D721Med (cell line): ENCODE results near the gene ADAMTSL1.

ENCODE experiments used
- DNase-seq: peaks from one replicate; pipeline ENCODE4 v3.0.0; 2011; ENCODE audit warnings: low spot score; ENCODE audit not compliant: insufficient read length
- FAIRE-seq: peaks from 2 replicates; lab custom pipeline; 2011; peaks lifted over from hg19 to GRCh38; lab: Jason Lieb, UNC
- TF ChIP-seq, protein P1 (sequence below): IDR thresholded peaks from 2 replicates; pipeline ENCODE4 v1.5.1; 2012; ENCODE audit warnings: mild to moderate bottlenecking, control low read depth; ENCODE audit not compliant: insufficient read depth; ENCODE audit errors: missing control alignments

ADAMTSL1 gene

DNA sequence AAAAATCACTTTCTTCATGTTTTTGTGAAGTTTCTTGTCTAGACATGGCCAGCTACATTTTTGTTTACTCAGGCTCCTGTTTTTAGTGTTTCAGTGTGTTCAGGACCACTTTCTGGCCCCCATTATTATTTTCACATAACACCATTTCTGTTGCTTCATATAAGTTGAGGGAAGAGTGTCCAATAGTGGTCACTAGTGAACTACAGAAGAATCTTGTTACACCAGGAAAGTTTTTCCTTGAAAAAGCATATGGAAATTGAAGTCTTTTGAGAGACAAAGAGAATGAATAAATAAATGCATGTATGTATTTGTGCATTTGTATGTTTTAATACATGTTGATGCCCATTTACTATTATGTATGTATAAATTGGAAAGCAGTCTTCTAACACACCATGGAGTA is 3.8 kb downstream of the ADAMTSL1 start:
- DNase-seq, result no peak
- TF ChIP-seq, protein P1, sequence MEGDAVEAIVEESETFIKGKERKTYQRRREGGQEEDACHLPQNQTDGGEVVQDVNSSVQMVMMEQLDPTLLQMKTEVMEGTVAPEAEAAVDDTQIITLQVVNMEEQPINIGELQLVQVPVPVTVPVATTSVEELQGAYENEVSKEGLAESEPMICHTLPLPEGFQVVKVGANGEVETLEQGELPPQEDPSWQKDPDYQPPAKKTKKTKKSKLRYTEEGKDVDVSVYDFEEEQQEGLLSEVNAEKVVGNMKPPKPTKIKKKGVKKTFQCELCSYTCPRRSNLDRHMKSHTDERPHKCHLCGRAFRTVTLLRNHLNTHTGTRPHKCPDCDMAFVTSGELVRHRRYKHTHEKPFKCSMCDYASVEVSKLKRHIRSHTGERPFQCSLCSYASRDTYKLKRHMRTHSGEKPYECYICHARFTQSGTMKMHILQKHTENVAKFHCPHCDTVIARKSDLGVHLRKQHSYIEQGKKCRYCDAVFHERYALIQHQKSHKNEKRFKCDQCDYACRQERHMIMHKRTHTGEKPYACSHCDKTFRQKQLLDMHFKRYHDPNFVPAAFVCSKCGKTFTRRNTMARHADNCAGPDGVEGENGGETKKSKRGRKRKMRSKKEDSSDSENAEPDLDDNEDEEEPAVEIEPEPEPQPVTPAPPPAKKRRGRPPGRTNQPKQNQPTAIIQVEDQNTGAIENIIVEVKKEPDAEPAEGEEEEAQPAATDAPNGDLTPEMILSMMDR, result no peak
- FAIRE-seq, result no peak

DNA sequence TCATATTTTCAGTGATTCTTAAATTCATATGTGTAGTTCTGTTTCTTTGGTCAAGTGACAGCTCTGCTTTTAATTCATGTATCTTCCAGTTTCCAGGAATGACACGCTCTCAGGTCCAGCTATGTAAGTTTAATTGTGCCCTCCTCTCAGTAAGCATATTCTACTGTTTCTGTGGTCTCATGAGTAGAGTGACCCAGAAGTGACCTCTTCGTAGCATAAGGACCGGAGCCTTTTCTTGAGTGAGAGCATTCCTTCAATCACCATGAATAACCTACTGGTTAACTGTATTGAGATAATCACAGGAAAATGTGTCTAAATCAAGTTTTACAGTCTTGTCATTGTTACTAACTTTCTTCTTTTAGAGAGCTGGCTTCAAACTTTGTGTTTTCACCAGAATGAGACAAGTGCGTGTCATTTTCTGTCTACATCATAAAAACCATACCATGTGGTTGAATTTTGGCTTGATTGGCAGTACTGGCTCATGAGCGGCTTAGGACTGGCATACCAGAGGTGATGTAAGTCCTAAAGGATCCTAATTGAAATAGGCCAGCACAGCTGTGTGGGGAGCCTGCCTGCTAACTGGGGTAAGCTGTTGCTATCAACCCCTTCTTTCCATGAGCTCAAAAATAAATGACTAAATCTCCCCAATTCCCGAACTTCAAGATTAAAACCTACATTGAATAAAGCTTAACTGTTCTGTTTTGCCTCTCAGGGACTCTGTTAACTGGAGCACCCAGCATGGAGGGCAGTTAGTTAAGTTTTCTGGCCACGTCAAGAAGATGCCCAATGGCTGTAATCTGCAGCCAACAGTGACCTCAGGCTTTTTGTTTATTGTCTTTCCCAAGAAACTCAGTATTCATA is 4.8 kb downstream of the ADAMTSL1 start:
- TF ChIP-seq, protein P1, result no peak
- FAIRE-seq, result no peak
- no peak for DNase-seq

DNA sequence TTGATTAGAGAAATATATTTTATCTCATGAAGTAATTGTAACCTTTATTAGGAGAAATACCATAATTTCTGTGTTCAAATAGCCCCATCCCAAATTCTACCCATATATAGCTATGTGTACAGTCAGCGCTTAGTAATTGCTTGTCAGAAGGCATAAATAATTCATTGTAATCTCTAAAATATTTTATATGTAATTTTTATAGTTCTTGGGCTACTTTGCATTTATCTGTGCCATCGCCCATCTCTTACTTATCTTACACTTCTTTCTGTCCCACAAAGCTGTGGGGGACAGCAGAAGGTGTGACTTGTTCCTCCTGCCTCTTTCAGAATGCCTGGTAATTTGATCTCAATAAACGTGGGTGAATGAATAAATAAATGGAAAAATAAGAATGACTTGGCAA is 5.5 kb downstream of the ADAMTSL1 start:
- DNase-seq (no peak), FAIRE-seq (no peak)
- TF ChIP-seq, protein P1, result no peak

GRCh38 chr9:18480662-18481093 is 6.7 kb downstream of the ADAMTSL1 start:
- FAIRE-seq (no peak), DNase-seq (no peak)
- TF ChIP-seq, protein P1, result no peak

- TF ChIP-seq, protein P1, result no peak
- no peak for FAIRE-seq
- DNase-seq, result no peak
Observed at GRCh38 chr9:18482371-18482770, 8.4 kb downstream of the ADAMTSL1 start.

- FAIRE-seq (no peak), DNase-seq (no peak)
- TF ChIP-seq, protein P1, result no peak
Observed at GRCh38 chr9:18485714-18486113, 11.8 kb downstream of the ADAMTSL1 start.

DNA sequence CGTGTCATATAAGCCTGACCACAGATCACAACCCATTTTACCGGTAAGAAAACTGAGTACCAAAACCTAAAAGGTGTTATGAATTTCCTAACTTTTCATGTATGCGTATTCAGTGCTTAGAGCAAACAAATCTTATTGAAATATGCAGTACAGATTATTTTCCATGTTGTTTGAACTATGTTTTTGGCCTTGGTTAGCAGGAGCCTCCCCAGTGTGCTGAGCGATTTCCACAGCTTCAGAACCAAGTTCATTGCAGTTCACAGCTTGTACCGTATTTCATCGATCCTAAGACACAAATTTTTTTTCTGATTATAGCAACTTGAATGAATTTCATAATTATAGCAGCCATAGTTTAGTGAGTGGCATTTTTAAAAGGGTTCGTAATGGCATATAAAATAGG is 13.7 kb downstream of the ADAMTSL1 start:
- TF ChIP-seq, protein P1, result no peak
- FAIRE-seq (no peak), DNase-seq (no peak)
